AG04450 (cell line): ENCODE results near the gene EP400. TPM values are rescaled to one million over a fixed set of nuclear protein-coding genes. Genes with fewer than 3 reads are reported as not detected.

Experiments used
- CTCF ChIA-PET: fragments of 300-600, 350-600 bp; formaldehyde crosslinking; extraction: SDS; loops from one replicate; lab custom pipeline; 2022; ENCODE audit warnings: antibody characterized with exemption, inconsistent platforms; lab: Charles Lee
- POLR2A ChIA-PET: fragments of 350-600 bp; formaldehyde crosslinking; extraction: SDS; loops from one replicate; lab custom pipeline; 2021; ENCODE audit warnings: antibody characterized with exemption, inconsistent platforms; lab: Yijun Ruan, JAX
- DNase-seq: peaks from one replicate; pipeline ENCODE4 v3.0.0-alpha.2; 2011; ENCODE audit warnings: low read depth, low spot score
- H3K27ac ChIP-seq: one replicate; pipeline ENCODE4 v1.5.1; 2012; ENCODE audit warnings: low read depth, low read length, control low read depth
- H3K27me3 ChIP-seq: one replicate; pipeline ENCODE4 v1.6.0; 2012; ENCODE audit warnings: low read length; ENCODE audit not compliant: control insufficient read depth, insufficient read depth
- H3K4me3 ChIP-seq: 2 replicates; pipeline ENCODE4 v1.5.1; 2011; ENCODE audit warnings: mild to moderate bottlenecking, low read depth, low read length, control low read depth
- H3K9me3 ChIP-seq: 2 replicates; pipeline ENCODE4 v1.5.1; 2012; ENCODE audit warnings: low read length; ENCODE audit not compliant: control insufficient read depth, insufficient read depth
- CTCF ChIP-seq: IDR thresholded peaks from 2 replicates; pipeline ENCODE4 v1.5.1; 2011; ENCODE audit warnings: low read depth, low read length, control low read depth, inconsistent platforms
- polyA plus RNA-seq: library from polyadenylated mRNA; depleted of rRNA; stranded (reverse); fragments of >200 nt; gene quantifications from 2 replicates; pipeline ENCODE4 v1.2.3, GENCODE V29; 2011

Gene EP400
- polyA plus RNA-seq, 1 experiment = 5.4 TPM

- ChIA-PET POLR2A (no interaction called here), CTCF (no interaction called here)
- no peak overlapping the region for H3K27ac ChIP-seq
- no peak for TF ChIP-seq CTCF
- H3K27me3 ChIP-seq = no peaks in the 10 kb centered on the region
- no peaks in the 10 kb centered on the region for H3K9me3 ChIP-seq
- DNase-seq = no peak
- H3K4me3 ChIP-seq = no peak overlapping the region
Measured at GRCh38 chr12:132064631-132065030, 114.9 kb downstream of the EP400 start.

- ChIA-PET POLR2A (no interaction called here), CTCF (no interaction called here)
- no peak overlapping the region for H3K27ac ChIP-seq
- no peak for TF ChIP-seq CTCF
- no peaks in the 10 kb centered on the region for H3K27me3 ChIP-seq
- no peaks in the 10 kb centered on the region for H3K9me3 ChIP-seq
- no peak overlapping the region for H3K4me3 ChIP-seq
- no peak for DNase-seq
Measured at GRCh38 chr12:132065203-132065602, 115.5 kb downstream of the EP400 start.

GRCh38 chr12:132065609-132066344, 116.0 kb downstream of the EP400 start:
- H3K4me3 ChIP-seq = no peak overlapping the region
- no peaks in the 10 kb centered on the region for H3K9me3 ChIP-seq
- DNase-seq = no peak
- CTCF ChIA-PET = no interaction called here
- no peak overlapping the region for H3K27ac ChIP-seq
- no peaks in the 10 kb centered on the region for H3K27me3 ChIP-seq
- TF ChIP-seq CTCF = no peak
- POLR2A ChIA-PET = no interaction called here

GRCh38 chr12:132066345-132066685, 116.6 kb downstream of the EP400 start:
- Histone ChIP-seq H3K27me3 (no peaks in the 10 kb centered on the region), H3K4me3 (no peak overlapping the region), H3K27ac (no peak overlapping the region), H3K9me3 (no peaks in the 10 kb centered on the region)
- ChIA-PET CTCF (no interaction called here), POLR2A (no interaction called here)
- no peak for TF ChIP-seq CTCF
- no peak for DNase-seq

- POLR2A ChIA-PET = no interaction called here
- CTCF ChIA-PET = no interaction called here
- DNase-seq = no peak
- Histone ChIP-seq H3K9me3 (no peaks in the 10 kb centered on the region), H3K27me3 (no peaks in the 10 kb centered on the region), H3K4me3 (no peak overlapping the region), H3K27ac (no peak overlapping the region)
- TF ChIP-seq CTCF = no peak
Measured at GRCh38 chr12:132066749-132067148, 117.0 kb downstream of the EP400 start.
